GM18499 (cell line): ENCODE results near the gene SF3B3.
"Not testable (repeated sequence)": the region's sequence is repeated elsewhere in the genome, so short reads cannot be mapped to it uniquely, and the experiment has no call there.

Experiments
- ATAC-seq: cut with Tn5 transposase; IDR thresholded peaks from one replicate; pipeline ENCODE4 v1.9.1; 2021; ENCODE audit warnings: moderate number of reproducible peaks; ENCODE audit not compliant: insufficient read depth, unreplicated experiment

The SF3B3 gene

DNA sequence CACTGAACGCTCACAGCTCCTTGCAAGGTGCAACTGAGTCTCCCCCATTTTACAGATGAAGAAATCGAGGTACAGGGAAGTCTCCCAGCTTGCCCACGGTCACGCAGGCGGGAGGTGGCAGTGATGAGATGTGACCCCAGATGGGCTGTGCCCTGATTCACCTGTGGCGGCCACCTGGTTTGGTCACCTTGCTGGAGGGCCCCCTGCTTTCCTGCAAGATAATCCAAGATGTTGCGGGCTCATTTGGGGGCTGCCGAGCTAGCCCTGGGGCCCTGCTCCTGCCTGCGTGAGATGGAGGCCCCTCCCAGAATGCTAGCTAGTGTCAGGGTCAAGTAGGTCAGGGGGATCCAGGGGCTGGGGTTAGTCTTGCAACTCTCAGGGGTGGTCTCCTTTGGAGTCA lies 63.1 kb downstream of the SF3B3 start:
- ATAC-seq: no peak

DNA sequence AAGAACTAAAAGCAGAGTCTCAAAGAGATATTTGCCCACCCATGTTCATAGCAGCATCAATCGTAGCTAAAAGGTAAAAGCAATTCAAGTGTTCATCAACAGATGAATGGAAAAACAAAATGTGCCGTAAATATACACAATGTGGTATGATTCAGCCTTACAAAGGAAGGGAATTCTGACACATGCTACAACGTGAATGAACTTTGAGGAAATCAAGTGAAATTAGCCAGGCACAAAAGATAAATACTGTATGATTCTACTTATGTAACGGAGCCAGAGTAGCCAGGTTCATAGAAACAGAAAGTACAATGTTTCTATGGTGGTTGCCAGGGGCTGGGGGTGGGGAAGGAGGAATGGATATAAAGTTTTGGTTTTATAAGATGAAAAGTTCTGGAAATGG lies 64.9 kb downstream of the SF3B3 start:
- ATAC-seq: no peak

DNA sequence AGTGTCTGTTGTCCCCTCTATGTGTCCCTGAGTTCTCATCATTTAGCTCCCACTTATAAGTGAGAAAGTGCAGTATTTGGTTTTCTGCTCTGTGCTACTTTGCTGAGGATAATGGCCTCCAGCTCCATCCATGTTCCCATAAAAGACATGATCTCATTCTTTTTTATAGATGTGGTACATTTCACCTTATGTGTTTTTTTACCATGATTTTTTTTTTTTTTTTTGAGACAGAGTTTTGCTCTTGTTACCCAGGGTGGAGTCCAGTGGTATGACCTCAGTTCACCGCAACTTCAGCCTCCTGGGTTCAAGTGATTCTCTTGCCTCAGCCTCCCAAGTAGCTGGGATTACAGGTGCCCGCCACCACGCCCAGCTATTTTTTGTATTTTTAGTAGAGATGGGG lies 65.8 kb downstream of the SF3B3 start:
- not testable (repeated sequence) for ATAC-seq

DNA sequence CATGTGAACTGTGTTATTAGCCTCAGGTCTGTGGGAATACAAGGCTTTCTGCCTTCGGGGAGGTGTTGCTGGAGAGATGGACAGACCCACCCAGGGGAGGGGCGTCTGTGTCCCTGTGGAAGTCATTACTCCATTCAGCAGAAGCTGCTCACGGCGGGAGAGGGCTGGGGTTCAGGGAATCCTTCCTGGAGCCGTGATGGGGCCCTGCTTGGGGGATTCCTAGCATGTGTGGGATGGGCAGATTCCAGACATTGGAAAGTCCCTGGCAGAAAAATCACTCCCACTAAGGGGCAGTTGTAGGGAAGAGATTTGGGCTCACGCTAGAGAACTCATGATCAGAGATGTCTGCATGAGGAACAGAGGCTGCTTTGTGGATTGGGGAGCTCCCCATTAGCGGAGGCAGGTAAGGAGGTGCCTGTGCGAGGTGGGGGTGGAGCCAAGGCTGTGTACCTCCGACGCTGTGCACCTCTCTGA lies 66.4 kb downstream of the SF3B3 start:
- ATAC-seq: no peak

DNA sequence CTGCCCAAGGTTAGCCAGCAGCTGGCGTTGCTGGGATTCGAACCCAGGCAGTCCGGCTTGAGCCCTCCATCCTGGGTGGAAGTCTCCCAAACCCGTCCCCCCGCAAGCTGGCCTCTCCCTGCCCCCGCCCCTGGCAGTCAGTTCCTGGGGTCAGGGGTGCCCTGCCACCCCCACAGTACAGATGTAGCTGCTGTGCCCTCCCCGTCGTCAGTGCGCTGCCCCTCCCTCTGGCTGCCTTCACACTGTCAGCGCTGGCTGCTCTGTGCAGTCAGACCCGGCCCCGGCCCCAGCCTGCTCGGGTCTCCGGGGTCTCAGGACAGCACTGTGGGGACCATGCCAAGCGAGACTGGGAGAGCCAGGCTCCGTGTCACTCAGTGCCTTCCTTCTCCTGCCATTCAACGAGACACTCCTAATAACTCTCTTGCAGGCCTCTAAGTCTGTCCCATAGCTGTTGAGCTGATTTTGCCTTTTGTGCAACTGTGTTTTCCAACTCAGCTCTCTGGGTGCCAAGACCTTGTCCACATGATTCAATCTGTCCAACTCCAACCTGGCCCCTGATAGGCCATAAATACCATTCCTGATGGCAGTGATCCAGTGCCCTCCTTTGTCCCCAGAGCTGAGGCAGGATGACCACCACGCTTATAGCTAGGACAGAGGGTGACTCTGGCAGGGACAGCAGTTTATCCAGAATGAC lies 67.3 kb downstream of the SF3B3 start:
- ATAC-seq: no peak

- ATAC-seq: no peak
Observed at GRCh38 chr16:70591615-70592014, 68.0 kb downstream of the SF3B3 start.

GRCh38 chr16:70592106-70592571 lies 68.5 kb downstream of the SF3B3 start:
- no peak for ATAC-seq

DNA sequence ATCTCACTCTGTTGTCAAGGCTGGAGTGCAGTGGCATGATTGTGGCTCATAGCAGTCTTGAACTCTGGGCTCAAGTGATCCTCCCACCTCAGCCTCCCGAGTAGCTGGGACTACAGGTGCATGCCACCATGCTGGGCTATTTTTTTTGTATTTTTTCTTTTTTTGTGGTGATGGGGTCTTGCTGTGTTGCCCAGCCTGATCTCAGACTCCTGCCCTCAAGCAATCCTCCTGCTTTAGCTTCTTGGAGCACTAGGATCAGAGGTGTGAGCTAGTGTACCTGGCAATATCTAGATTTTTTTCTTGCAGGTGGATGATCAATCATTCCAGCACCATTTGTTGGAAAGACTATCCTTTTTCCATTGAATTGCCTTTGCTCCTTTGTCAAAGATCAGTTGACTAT lies 69.9 kb downstream of the SF3B3 start:
- ATAC-seq: no peak

DNA sequence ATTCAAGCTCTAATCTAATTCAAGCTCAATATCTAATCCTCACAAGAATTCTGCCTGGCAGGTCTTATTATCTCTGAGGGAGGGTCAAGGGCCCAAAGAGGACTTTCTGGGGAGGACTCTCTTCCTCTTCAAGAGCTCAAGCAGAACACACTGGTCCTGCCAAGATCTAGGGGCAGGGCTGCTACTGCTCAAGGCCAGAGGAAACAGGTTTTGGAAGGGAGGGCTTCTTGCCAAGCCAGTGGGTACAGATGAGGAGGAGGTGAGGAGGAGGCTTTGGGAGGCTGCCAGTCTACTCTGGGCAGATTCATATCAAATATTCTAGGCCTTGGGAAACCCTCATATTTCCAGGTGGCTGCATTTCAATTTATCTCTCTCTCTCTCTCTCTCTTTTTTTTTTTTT lies 71.0 kb downstream of the SF3B3 start:
- no peak for ATAC-seq

DNA sequence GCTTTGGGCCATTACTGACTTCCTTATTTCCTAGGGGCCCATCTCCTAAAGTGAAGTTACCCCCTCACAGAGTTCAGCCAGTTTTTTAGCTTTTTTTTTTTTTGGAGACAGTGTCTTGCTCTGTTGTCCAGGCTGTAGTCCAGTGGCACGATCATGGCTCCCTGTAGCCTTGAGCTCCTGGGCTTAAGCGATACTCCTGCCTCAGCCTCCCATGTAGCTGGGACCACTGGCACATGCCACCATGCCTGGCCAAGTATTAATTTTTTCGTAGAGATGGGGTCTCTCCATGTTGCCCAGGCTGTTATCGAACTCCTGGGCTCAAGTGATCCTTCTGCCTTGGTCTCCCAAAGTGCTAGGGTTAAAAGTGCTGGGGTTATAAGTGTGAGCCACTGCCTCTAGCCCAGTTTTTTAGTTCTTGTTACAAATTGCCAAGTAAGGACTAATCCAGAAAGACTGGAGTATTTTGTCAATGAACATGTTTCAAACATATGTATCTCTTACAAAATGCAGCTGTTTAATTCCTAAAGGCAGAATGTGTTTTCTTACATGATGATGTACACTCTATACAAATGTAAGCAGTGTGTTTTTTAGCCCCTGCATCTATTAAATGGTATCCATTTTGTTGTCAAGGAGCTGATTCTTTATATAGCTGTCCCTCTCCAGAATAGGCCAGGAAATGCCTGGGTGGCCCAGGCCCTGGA lies 73.7 kb downstream of the SF3B3 start:
- no peak for ATAC-seq

DNA sequence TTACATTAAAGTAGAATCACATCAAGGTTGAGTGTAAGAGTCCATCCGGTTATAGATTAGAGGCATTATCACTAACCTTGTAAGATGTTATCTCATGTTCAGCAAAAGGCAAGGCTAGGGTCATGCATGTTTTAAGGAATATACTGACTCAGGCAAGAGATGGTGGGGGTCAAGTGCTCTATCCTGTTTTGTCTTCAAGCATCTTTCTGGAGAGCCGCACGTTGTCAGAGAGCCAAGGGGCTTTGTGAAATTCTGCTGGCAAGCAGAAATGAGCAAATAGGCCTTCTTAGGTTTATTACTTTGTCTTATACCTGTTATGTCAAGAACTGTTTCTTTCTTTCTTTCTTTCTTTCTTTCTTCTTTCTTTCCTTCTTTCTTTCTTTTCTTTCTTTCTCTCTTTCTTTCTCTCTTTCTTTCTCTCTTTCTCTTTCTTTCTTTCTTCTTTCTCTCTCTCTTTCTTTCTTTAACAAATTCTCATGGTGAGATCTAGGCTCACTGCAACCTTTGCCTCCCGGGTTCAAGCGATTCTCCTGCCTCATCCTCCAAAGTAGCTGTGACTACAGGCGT lies 75.4 kb downstream of the SF3B3 start:
- no peak for ATAC-seq

DNA sequence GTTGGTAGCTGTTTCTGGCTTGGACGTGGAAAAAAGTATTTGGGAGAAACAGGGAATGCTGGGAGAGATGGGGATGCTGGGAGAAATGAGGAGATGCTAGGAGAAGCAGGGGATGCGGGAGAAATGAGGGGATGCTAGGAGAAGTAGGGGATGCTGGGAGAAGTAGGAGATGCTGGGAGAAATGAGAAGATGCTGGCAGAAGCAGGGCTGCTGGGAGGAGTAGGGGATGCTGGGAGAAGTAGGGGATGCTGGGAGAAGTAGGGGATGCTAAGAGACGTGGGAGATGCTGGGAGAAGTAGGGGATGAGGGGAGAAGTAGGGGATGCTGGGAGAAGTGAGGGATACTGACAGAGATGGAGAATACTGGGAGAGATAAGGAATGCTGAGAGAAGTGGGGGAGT lies 77.1 kb downstream of the SF3B3 start:
- ATAC-seq: no peak

DNA sequence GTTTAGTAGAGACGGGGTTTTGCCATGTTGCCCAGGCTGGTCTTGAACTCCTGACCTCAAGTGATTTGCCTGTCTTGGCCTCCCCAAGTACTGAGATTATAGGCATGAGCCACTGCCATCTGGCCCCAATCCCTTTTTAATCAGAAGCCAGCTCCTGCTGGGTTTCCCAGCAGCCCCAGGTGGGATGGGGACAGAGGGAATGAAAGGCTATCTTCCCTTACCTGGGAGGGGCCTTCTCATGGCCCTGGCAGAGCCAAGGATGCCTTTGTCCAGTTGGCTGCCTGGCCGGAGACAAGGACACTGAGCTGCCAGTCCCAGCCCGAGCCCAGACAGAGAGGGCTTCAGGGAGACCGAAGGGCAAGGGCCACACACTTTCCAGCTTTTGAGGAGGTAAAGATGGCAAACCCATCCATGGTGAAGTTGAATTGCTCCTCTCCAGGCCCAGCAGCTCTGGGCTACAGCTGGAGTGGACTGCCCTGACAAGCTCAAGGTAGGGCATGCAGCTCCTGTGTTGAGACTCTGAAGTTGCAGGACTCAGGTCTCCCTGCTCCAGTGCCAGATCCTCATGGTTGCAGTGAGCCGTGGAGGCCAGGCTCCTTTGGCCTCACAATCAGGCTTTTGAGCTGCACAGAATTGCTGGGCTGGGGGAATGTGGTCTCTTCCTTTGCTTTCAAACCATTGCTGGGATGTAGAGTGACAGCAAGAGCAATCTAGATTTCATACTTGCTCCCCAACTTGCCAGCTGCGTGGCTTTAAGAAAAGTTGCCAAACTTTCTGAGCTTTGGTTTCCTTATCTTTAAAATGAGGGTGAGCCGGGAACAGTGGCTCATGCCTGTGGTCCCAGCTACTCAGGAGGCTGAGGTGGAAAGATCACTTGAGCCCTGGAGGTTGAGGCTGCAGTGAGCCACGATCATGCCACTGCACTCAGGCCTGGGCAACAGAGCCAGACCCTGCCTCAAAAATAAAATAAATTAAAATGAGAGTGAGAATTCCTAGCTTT lies 78.3 kb downstream of the SF3B3 start:
- no peak for ATAC-seq

DNA sequence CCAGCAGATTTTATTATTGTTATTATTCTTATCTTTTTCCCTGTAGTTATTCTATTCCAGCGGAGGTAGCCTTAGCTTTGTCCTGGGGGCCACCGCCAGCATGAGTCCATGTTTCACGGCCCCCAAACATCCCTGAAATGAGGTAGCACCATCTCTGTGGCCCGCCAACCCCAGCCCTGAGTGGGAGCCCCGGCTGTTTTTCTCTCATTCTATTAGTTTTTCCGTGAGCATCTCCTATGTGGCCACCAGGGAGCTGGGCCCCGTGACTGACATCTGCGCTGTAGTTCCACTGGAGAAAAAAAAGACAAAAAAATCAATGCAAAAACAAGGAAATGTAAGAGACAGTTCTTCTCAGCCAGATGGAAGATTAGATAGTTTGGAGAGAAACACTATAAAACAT lies 79.2 kb downstream of the SF3B3 start:
- no peak for ATAC-seq

DNA sequence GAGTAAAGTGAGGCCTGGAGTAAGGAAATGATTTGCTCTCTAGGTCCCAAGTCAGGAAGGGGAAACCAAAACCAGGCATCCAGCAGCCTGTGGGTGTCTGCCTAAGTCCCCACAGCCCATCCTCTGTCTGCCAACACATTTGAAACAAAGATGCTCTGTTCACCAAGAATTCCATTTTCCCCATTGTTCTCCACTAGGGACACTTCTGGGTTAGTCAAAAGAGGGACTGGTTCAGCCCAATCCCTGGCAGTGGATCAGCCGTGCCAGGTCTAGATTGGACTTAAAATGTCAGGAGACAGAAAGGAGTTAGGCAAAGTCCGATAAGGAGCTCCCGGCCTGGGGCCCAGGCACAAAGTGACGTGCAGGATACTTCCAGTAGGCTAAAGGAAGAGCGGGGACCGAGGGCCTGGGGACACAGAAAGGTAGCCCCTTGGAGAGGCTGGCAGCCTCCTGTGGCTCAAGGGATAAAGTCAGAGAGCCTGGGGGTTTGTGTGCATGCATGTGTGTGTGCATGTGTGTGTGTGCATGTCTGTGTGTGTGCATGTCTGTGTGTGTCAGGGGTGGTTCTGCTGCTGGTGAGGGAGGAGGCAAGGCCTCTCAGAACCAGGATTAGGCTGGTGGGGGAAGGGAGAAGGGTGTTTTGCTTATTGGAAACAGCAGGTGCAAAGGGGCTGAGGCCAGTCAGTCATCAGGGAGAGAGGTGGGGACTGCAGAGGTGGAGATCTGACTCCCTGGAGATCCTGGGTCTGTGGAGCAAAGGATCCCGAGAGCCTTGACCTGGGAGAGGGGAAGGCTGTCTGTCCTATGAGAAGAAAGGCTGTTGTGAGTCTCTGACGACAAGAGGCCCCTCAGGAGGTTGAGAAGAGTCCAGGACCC lies 81.0 kb downstream of the SF3B3 start:
- no peak for ATAC-seq

DNA sequence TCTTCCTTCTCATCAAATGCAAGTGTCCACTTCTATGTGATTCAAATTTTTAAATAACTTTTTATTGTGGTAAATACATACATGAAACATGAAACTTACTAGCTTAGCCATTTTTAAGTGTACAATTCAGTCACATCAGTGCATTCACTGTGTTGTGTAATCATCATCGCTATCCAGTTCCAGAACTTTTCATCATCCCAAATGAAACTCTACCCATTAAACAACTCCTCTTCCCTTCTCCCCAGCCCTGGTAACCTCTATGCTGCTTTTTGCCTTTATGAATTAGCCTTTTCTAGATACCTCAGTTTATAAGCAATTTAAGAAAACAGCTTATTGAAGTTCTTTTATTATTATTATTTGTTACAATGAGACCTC lies 81.7 kb downstream of the SF3B3 start:
- ATAC-seq: no peak

DNA sequence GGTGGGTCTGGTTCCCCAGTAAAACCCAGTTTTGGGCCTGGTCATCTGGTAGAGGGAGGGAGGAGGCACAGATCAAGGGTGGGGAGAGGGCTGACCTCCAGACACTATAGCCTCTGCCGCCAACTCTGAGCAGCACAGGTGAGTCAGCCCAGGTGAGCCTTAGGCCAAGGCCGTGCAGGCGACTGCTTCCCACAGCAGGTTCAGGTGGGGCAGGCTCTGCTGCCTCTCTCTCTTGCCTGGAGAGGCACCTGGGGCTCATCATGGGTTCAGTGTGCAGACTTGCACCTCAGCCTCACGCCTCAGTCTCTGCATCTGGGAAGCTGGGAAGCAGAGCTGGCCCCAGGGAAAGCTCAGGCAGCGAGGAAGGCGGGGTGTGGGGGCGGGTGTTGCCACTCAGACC lies 84.9 kb downstream of the SF3B3 start:
- ATAC-seq: no peak

DNA sequence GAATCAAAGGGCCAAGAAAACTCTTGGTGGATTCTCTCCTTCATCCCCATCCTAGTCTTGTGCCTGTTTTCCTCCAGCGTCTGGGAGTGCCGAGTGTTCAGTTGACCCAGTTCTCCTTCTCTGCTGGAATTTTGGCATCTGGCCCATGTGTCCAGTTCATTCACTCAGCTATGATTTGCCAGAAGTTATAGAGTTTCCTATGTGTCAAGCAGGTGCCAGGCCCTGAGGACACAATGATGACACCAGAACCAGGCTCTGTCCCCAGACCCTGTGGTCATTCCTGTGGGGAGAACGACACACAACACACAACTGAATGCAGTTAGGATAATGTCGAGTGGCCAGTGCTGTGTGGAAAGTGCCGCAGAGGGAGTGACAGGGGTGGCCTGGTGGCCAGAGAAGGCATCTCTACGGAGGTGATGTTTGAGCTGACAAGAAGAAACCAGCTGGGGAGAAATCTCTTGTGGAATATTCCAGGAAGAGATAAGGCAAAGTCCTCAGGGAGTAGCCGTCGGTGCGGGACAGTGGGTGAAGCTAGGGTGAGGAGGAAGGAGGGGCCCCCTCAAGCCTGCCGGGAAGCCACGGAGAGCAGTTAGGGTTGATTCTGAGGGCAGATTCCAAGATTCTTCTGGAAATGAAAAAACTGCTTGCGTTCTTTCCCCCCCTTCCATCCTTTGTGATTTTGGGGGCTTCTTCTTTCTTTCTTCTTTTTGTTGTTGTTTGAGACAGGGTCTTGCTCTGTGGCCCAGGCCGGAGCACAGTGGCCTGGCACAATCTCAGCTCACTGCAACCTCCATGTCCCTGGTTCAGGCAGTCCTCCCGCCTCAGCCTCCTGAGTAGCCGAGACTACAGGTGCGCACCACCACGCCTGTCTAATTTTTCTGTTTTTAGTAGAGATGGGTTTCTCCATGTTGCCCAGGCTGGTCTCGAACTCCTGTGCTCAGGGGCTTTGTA lies 86.9 kb downstream of the SF3B3 start:
- ATAC-seq: no peak
